NB4 (cell line): Measurements from ENCODE around the gene GNA12.

Source experiments
- CTCF ChIP-seq: IDR thresholded peaks from one replicate; pipeline ENCODE4 v1.5.1; 2012; ENCODE audit warnings: low read depth, low read length
- MYC ChIP-seq: IDR thresholded peaks from 2 replicates; pipeline ENCODE4 v1.6.1; 2011; ENCODE audit warnings: low read depth, low read length
- POLR2A ChIP-seq: IDR thresholded peaks from 2 replicates; pipeline ENCODE4 v1.6.1; 2011; ENCODE audit warnings: mild to moderate bottlenecking; ENCODE audit not compliant: insufficient read length; ENCODE audit errors: extremely low read depth

- TF ChIP-seq CTCF (no peak), POLR2A (no peak), MYC (no peak)
These were observed 121.5 kb downstream of the GNA12 start for GRCh38 chr7:2722591-2722990.
